Heart right ventricle (tissue), 16 donors: Measurements from ENCODE around the gene EPB41L2. TPM values are rescaled to one million over a fixed set of nuclear protein-coding genes. Genes with fewer than 3 reads are reported as not detected.

Experiments
- ATAC-seq, 8 donors: fragments of 200-7000 bp; cut with Tn5 transposase; one replicate each; pipeline ENCODE4 v1.9.1; 2020; ENCODE audit warnings: mild to moderate bottlenecking in 8 of 8, moderate library complexity in 8 of 8, moderate number of reproducible peaks in 1 of 8
- DNase-seq, 2 donors: peaks; one replicate each; pipeline ENCODE4 v3.0.0-alpha.2; 2020
- H3K27ac ChIP-seq, 10 donors: fragments of 200-600 bp; sonication (generic) in 2 of 10; one replicate each; pipeline versions ENCODE4 v1.5.0 to v1.8.0; 2020 to 2022; ENCODE audit warnings: mild to moderate bottlenecking in 3 of 10
- H3K27me3 ChIP-seq, 7 donors: fragments of 200-600 bp; one replicate each; pipeline ENCODE4 v1.8.0; 2021 to 2022; ENCODE audit warnings: mild to moderate bottlenecking in 2 of 7
- H3K36me3 ChIP-seq, 9 donors: fragments of 200-600 bp; sonication (generic) in 1 of 9; one replicate each; pipeline versions ENCODE4 v1.5.0 to v1.8.0; 2020 to 2022; ENCODE audit warnings: mild to moderate bottlenecking in 2 of 9
- H3K4me1 ChIP-seq, 9 donors: fragments of 200-600 bp; sonication (generic) in 1 of 9; one replicate each; pipeline versions ENCODE4 v1.5.0 to v1.8.0; 2020 to 2022; ENCODE audit warnings: mild to moderate bottlenecking in 4 of 9
- H3K4me3 ChIP-seq, 10 donors: fragments of 200-600 bp; sonication (generic) in 2 of 10; one replicate each; pipeline versions ENCODE4 v1.5.0 to v1.8.0; 2020 to 2022; ENCODE audit warnings: mild to moderate bottlenecking in 7 of 10, moderate library complexity in 2 of 10
- H3K9me3 ChIP-seq, 11 donors: fragments of 200-600 bp in 10 of 11; sonication (generic) in 2 of 11; one replicate each; pipeline versions ENCODE4 v1.5.0 to v1.8.0; 2013 to 2022; ENCODE audit warnings: mild to moderate bottlenecking in 2 of 11, control low read depth in 1 of 11, moderate library complexity in 1 of 11
- CTCF ChIP-seq, 9 donors: fragments of 200-600 bp; sonication (generic) in 2 of 9; IDR thresholded peaks; one replicate each; pipeline versions ENCODE4 v1.5.0 to v1.8.0; 2021 to 2022; ENCODE audit warnings: antibody characterized with exemption in 9 of 9, mild to moderate bottlenecking in 5 of 9, moderate library complexity in 1 of 9
- WGBS, 2 donors: extraction: QIAGEN DNeasy Blood & Tissue Kit; methylation state at CpG; one replicate each; pipeline ENCODE4 v1.1.7; 2013; ENCODE audit warnings: inconsistent platforms in 1 of 2; 5-methylcytosine and 5-hydroxymethylcytosine counted together
- intact Hi-C, 10 donors: fragments of 100-400 bp; cut with DNase I; formaldehyde crosslinking; loops; one replicate each; pipeline versions ENCODE4 v1.11.1 to v1.14.2; 2022
- polyA plus RNA-seq, 2 donors: library from polyadenylated mRNA; stranded (reverse); fragments of 200-250 nt; gene quantifications; one replicate each; pipeline ENCODE4 v1.2.3, GENCODE V29; 2013
- total RNA-seq, 10 donors: library from RNA; stranded (reverse); fragmentation: NEBNext Ultra II Directional in 3 of 10; extraction: Animal tissue kit (Norgen Biotek cat#: 25700) in 3 of 10; gene quantifications; one replicate each; pipeline versions ENCODE4 v1.2.1 to v1.2.4, GENCODE V29; 2021 to 2023
- donor health status: Arrhythmogenic right ventricular cardiomyopathy.
- donor health status: ischemic (EF 13 %, LVEDD 7.1; RV severe dilation, severe dysfunction).
- donor health status: healthy with polysubstance abuse.
- donor health status: DM: no; HTN: yes; CAD: no.
- donor health status: DM: no; HTN: no; CAD: no.
- donor health status: ischemic (EF 25% LVEDD 6.9; RV normal size, moderate dysfunction).
- donor health status: ischemic (EF 25% LVEDD 5.7; RV mildly dilated, moderate dysfunction).
- donor health status: healthy.
- donor health status: DM: yes; HTN: yes; CAD: no.
- donor health status: Ischemic cardiomyopathy.
- donor health status: ischemic (EF 35%, LVEDD 5.7; RV mildly dilated, moderate dysfunction).
- donor health status: nonischemic (EF 11% LVEDD 7.7; RV severe dilation, severe dysfunction).
- donor health status: DM: yes; HTN: yes; CAD: no.
- donor health status: PGD.
- donor health status: ischemic (EF 29% LVEDD 5.4; RV normal size, mild dysfunction).
- donor health status: nonischemic (EF 23%, LVEDD 6.1; RV moderate dilation, normal function).

EPB41L2 gene
- total and polyA plus RNA-seq, 12 donors: 18.0 to 98.6 (median 55.1) TPM

DNA sequence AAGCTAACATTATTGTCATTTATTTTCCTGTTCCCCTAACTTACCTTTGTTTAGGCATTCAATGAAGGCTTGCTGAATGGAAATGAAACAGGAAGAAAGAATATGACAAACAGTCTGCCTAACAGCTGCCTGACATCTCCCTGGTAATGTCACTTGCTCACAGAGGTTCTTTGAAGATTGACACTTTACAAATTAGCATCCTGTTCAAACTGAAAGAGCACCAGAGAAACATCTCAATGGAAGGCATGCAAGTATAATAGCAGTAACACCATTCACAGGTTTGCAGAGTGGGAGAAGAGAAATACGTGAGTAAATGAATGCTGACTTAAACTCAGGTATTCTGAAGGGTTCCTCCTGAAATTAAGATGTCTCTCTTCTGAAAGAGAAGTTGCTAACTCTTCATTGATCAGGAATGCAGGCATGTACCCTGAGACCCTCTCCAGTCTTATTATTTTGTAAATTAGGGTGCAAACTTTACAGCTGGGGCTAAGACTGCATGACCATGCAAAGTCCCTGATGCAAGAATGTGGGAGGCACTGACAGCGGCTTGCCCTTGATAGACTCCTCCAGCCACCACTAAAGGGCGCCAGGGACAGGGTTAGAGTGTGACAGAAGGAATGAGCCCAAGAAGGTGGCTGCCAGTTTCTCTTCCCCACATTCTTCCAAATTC lies 237.1 kb downstream of the EPB41L2 start:
- Histone ChIP-seq H3K36me3 (no peaks in the 10 kb centered on the region), H3K4me3 (no peak overlapping the region), H3K27me3 (no peaks in the 10 kb centered on the region), H3K9me3 (no peaks in the 10 kb centered on the region), H3K27ac (no peak overlapping the region), H3K4me1 (no peaks in the 10 kb centered on the region)
- DNase-seq (no peak), ATAC-seq (no peak)
- 77% methylated on average over 3 of the region's 3 CpGs for WGBS, 2 donors
- intact Hi-C loops: no loop called here
- no peak for TF ChIP-seq CTCF (IDR thresholded peaks at IDR 0.05)

DNA sequence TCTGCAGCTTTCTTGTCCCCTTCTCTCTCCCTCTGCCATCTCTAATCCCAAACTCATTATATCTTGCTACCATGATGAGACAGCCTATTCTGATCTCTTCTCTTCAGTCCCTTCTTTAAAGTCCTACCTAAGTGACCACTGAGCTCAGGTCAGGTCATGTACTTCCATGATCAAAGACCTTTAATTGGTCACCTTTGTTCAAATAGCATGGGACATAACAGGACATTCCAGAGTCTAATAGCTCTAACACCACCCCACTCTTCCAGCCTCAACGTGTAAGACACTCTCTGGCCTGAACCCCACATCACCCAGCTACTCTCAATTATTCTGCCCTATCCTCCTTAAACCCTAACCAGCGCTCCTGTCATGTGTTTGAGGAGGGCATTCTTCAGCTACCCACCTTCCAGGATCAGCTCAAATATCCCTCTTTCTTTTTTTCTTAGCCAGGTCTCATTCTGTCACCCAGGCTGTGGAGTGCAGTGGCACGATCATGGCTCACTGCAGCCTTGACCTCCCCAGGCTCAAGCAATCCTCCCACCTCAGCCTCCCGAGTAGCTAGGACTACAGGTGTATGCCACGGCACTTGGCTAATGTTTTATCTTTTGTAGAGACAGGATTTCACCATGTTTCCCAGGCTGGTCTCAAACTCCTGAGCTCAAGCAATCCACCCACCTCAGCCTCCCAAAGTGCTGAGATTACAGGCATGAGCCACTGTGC lies 237.9 kb downstream of the EPB41L2 start:
- Histone ChIP-seq H3K27me3 (no peaks in the 10 kb centered on the region), H3K36me3 (no peaks in the 10 kb centered on the region), H3K4me1 (no peaks in the 10 kb centered on the region), H3K4me3 (no peak overlapping the region), H3K9me3 (peaks cover 0 to 7% (median 0%) of the 10 kb centered on the region in 11 donors), H3K27ac (no peak overlapping the region)
- intact Hi-C loops: no loop called here
- no peak for ATAC-seq
- no peak for TF ChIP-seq CTCF (IDR thresholded peaks at IDR 0.05)
- 78 to 85% methylated on average over 5 of the region's 5 CpGs for WGBS, 2 donors
- DNase-seq: no peak

DNA sequence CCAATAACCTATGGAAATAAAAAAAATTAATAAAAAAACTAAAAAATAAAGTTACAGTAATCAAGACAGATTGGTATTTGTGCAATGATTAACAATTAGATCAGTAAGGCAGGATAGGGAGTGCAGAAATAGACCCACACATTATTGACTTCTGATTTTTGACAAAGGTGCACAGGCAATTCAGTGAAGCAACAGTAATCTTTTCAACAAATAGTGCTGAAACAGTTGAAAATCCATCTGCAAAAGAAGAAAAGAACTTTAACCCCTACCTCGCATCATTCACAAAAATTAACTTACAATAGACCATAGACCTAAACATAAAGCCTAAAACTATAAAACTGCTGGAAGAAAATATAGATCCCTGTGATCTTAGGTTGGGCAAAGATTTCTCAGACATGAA lies 240.3 kb downstream of the EPB41L2 start:
- Histone ChIP-seq H3K27me3 (no peaks in the 10 kb centered on the region), H3K4me1 (no peaks in the 10 kb centered on the region), H3K4me3 (no peak overlapping the region), H3K27ac (no peak overlapping the region), H3K9me3 (peaks cover 0 to 15% (median 0%) of the 10 kb centered on the region in 11 donors), H3K36me3 (no peaks in the 10 kb centered on the region)
- TF ChIP-seq CTCF (IDR thresholded peaks at IDR 0.05): no peak
- WGBS, 2 donors: 83 to 87% methylated on average over 1 of the region's 1 CpG
- no peak for ATAC-seq
- no peak for DNase-seq
- intact Hi-C loops: no loop called here

GRCh38 chr6:130815200-130816071 lies 247.6 kb downstream of the EPB41L2 start:
- Histone ChIP-seq H3K4me1 (no peaks in the 10 kb centered on the region), H3K9me3 (peaks cover 0 to 14% (median 4%) of the 10 kb centered on the region in 11 donors), H3K27me3 (no peaks in the 10 kb centered on the region), H3K4me3 (no peak overlapping the region), H3K36me3 (peaks cover 0 to 6% (median 0%) of the 10 kb centered on the region in 9 donors), H3K27ac (no peak overlapping the region)
- intact Hi-C loops: no loop called here
- ATAC-seq (no peak), DNase-seq (no peak)
- TF ChIP-seq CTCF (IDR thresholded peaks at IDR 0.05): no peak
- 82 to 92% methylated on average over 5 of the region's 5 CpGs for WGBS, 2 donors
